ENCODE data around the gene NBEA.

The NBEA gene

GRCh38 chr13:35157143-35157755 is 215.2 kb downstream of the NBEA start:
- H3K36me3 ChIP-seq (ENCODE audit: control insufficient read depth in 2 of 2, insufficient read depth in 1 of 2, low read length in 2 of 2) = peaks cover 0 to 7% of the 10 kb centered on the region in 2 experiments; a peak in 2 of 3 replicates
- no peaks in the 10 kb centered on the region for H3K4me1 ChIP-seq (ENCODE audit: control insufficient read depth, insufficient read depth, low read length)
- ChIA-PET CTCF (interaction anchor here (0.6 to 1.0 kb wide), 3 partner anchors 16 to 1206 kb away, joined by 3 read pairs; no protein-coding TSS in a partner anchor), POLR2A (no interaction called here)
- H3K4me3 ChIP-seq (ENCODE audit: low read depth, low read length) = no peak overlapping the region
- no peaks in the 10 kb centered on the region for H3K9me3 ChIP-seq (ENCODE audit: control insufficient read depth, insufficient read depth, low read depth, low read length)
- no peak overlapping the region for H3K27ac ChIP-seq (ENCODE audit: extremely low read depth, low read depth, low read length)
- TF ChIP-seq REST (tag by site-specific recombination; IDR thresholded peaks at IDR 0.05) (no peak), GFI1B (tag by site-specific recombination; IDR thresholded peaks at IDR 0.05) (no peak), PRDM2 (tag by site-specific recombination; IDR thresholded peaks at IDR 0.05; ENCODE audit: borderline replicate concordance) (no peak), ZBTB49 (tag by site-specific recombination; IDR thresholded peaks at IDR 0.05; ENCODE audit: low read depth) (no peak), ZNF433 (tag by site-specific recombination; IDR thresholded peaks at IDR 0.05; ENCODE audit: low read depth) (no peak), ZBTB1 (tag by site-specific recombination; IDR thresholded peaks at IDR 0.05) (no peak), ZNF37A (tag by site-specific recombination; IDR thresholded peaks at IDR 0.05) (no peak), ZNF24 (tag by site-specific recombination; IDR thresholded peaks at IDR 0.05) (no peak), KLF7 (tag by site-specific recombination; IDR thresholded peaks at IDR 0.05; ENCODE audit: borderline replicate concordance) (no peak), AEBP2 (tag by site-specific recombination; IDR thresholded peaks at IDR 0.05; ENCODE audit: borderline replicate concordance) (no peak), GLIS2 (tag by site-specific recombination; IDR thresholded peaks at IDR 0.05) (no peak), SALL2 (tag by site-specific recombination; IDR thresholded peaks at IDR 0.05; ENCODE audit: borderline replicate concordance) (no peak), ZSCAN4 (tag by site-specific recombination; IDR thresholded peaks at IDR 0.05) (no peak), ZNF654 (tag by site-specific recombination; IDR thresholded peaks at IDR 0.05; ENCODE audit: low read depth) (peak; percentile 80), KLF17 (tag by site-specific recombination; IDR thresholded peaks at IDR 0.05) (no peak), REPIN1 (tag by site-specific recombination; IDR thresholded peaks at IDR 0.05; ENCODE audit: low read depth) (no peak), SP3 (tag by site-specific recombination; IDR thresholded peaks at IDR 0.05) (no peak), CTCF (tag by site-specific recombination; IDR thresholded peaks at IDR 0.05) (0 out of 2 replicates have a peak, but pooled peaks have one; percentile 14), ZNF530 (tag by site-specific recombination; IDR thresholded peaks at IDR 0.05; ENCODE audit: low read depth) (no peak)
